Measurements from ENCODE around the gene FAM131A.

Gene FAM131A

DNA sequence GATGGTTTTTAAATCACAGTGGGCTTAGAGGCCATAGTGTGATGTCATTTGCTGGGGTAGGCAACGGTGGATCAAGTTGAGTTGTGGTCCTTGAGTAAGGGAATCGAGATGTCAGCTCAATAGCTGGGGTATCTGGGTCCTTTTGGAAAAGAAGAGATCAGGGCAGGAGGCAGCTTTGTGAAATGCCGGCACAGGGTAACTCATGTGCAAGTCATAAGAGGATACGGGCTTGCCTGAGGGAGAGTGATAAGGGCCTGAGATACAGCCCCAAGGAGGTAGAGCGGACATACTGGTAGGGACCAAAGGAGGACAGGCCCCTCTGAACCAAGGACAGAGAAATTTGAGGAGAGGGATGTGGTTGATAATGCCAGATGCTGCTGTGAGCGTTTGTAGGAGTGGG is 4.2 kb upstream of the FAM131A start:
- no peak for DNase-seq (ENCODE audit: low read depth)
- no peak overlapping the region for H3K4me3 ChIP-seq (replicated peaks; ENCODE audit: low read depth, low read length)
- TF ChIP-seq, protein P1, sequence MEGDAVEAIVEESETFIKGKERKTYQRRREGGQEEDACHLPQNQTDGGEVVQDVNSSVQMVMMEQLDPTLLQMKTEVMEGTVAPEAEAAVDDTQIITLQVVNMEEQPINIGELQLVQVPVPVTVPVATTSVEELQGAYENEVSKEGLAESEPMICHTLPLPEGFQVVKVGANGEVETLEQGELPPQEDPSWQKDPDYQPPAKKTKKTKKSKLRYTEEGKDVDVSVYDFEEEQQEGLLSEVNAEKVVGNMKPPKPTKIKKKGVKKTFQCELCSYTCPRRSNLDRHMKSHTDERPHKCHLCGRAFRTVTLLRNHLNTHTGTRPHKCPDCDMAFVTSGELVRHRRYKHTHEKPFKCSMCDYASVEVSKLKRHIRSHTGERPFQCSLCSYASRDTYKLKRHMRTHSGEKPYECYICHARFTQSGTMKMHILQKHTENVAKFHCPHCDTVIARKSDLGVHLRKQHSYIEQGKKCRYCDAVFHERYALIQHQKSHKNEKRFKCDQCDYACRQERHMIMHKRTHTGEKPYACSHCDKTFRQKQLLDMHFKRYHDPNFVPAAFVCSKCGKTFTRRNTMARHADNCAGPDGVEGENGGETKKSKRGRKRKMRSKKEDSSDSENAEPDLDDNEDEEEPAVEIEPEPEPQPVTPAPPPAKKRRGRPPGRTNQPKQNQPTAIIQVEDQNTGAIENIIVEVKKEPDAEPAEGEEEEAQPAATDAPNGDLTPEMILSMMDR (IDR thresholded peaks at IDR 0.05; ENCODE audit: low read length, missing control alignments): no peak

DNA sequence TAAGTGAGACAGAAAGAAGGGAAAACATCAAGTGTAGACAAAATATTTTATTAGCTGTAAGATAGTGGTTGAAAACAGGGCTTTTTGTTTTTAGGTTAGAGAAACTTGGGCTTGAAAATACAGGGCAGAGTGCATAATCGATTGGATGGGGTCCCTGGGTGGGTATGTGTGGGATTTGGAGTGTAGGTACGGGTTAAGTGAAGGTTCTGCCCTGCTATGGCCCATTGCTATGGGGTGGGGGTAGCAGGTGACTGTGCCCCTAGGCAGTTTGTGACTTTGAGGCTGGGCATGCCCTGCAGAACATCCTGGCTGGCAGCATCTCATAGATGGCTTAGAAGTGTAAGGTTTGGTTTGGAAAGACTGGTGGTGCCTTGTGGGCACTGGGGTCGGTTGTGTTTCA is 3.7 kb upstream of the FAM131A start:
- TF ChIP-seq, protein P1 (IDR thresholded peaks at IDR 0.05; ENCODE audit: low read length, missing control alignments): no peak
- no peak for DNase-seq (ENCODE audit: low read depth)
- no peak overlapping the region for H3K4me3 ChIP-seq (replicated peaks; ENCODE audit: low read depth, low read length)

DNA sequence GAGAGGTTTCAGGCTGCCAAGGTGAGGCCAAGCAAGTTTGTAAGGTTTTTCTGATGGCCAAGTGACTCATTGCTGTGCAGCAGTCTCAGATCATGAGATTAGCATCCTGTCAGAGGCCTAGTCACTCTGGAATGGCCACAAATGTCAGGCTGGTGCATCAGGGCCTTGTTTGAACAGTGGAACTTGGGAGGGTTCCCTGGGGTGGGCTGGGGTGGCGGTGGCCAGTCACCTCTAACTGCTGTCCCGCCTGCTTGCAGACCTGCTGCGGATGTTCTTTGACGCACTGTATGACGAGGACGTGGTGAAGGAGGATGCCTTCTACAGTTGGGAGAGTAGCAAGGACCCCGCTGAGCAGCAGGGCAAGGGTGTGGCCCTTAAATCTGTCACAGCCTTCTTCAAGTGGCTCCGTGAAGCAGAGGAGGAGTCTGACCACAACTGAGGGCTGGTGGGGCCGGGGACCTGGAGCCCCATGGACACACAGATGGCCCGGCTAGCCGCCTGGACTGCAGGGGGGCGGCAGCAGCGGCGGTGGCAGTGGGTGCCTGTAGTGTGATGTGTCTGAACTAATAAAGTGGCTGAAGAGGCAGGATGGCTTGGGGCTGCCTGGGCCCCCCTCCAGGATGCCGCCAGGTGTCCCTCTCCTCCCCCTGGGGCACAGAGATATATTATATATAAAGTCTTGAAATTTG is 2.8 kb upstream of the FAM131A start:
- no peak overlapping the region for H3K4me3 ChIP-seq (replicated peaks; ENCODE audit: low read depth, low read length)
- TF ChIP-seq, protein P1 (IDR thresholded peaks at IDR 0.05; ENCODE audit: low read length, missing control alignments): no peak
- peak; percentile 28 for DNase-seq (ENCODE audit: low read depth)

DNA sequence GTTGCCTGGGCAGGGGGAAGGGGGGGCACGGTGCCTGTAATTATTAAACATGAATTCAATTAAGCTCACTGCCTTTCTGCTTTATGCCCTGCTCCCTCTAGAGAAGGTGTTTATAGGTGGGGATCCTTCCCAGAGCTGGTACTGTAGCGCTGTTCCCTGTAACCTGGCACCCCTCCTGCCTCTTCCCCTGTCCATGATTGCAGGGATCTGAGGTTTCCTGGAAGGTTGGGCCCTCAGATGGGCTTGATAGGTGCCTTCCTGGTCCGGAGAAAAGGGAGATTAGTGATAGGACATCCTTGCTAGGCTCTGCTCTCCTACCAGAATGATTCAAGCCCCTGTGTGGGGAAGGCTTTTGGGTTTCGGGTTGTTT is 2.1 kb upstream of the FAM131A start:
- H3K4me3 ChIP-seq (replicated peaks; ENCODE audit: low read depth, low read length): no peak overlapping the region
- no peak for DNase-seq (ENCODE audit: low read depth)
- TF ChIP-seq, protein P1 (IDR thresholded peaks at IDR 0.05; ENCODE audit: low read length, missing control alignments): no peak

DNA sequence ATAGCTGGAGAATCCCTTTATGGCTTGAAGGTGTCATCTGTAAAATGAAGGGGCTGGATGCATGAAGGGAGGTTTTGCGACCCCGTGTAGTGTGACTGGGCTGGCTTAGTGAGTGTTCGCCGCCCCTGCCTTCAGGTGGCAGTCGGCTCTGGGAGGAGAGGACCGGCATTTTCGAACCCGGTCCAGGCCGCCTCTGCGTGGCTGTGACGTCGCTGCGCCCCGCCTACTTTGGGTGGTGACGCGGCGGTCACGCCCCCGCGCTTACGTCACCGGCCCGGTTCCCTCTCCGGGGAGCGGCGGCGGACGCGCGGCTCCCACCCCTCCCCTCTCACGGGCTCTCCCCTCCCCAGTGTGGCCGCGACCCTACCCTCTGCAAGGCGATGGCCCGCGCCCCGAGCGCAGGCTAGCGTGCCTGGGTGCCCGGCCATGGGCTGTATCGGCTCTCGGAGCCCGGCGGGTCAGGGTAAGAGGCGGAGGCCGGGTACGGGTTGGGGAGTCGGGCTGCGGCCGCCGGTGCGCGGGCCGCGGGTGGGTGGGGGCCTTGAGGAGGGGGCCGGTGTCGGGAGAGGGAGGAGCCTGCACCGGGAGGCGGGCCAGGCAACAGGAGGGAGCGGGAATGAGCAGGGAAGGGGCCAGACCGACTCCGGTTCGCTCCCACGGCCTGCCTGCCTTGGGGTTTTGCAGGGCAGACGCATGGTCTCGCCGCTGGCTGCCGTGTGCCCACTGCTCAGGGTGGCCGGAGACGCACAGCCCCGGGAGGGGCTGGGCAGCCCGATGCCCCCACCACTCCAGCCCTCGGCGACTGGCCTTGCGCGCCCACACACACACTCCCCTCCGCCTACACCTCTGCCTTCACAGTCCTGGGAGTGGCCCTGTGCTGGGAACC is 1.5 kb upstream of the FAM131A start:
- peak; percentile 82 for DNase-seq (ENCODE audit: low read depth)
- TF ChIP-seq, protein P1 (IDR thresholded peaks at IDR 0.05; ENCODE audit: low read length, missing control alignments): no peak
- peak overlapping the region; percentile 70 for H3K4me3 ChIP-seq (replicated peaks; ENCODE audit: low read depth, low read length)

DNA sequence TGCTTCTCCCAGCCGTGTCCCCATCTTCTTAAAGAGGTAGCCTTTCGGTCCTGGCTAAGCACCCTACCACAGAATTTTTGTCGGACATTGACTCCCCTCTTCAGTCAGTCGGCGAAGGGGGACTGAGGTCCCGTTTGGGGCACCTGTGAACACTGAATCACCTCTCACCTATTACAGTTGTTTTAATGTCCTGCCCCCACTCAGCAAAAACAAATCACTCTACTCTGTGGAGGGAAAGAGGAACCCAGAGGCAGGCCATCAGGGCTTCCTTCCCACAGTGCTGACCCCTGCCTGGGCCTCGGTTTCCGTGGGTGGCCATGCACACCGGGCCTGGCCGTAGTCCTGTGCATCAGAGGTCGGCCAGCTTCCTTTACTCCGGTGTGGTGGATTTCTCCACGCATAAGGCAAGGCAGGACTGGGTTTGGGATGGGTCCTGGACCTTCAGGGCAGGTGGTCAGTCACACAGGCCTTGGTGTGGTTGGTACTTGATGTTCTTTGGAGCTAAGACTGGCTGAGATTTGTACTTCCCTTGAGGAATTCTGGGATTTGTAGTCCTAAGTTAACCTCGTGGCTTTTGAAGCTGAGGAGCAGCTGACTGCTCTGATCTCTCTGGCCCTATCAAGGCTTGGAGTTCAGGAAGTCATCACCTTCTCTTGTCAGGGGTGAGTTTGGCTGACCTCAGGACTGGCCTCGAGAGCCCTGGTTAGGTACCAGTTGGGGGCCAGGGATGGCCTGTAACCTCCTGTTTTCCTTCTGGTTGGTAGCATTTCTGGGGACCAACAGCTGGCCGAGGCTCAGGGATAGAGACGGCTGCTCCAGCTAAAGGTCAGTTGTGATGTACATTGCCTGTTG is 627 bp upstream of the FAM131A start:
- H3K4me3 ChIP-seq (replicated peaks; ENCODE audit: low read depth, low read length): peak overlapping the region; percentile 70
- DNase-seq (ENCODE audit: low read depth): peak; percentile 71
- TF ChIP-seq, protein P1 (IDR thresholded peaks at IDR 0.05; ENCODE audit: low read length, missing control alignments): no peak

Measured in fibroblast of pulmonary artery (primary cell).